ENCODE results near the gene SLC16A9.

Gene SLC16A9

GRCh38 chr10:59621771-59622170 is 87.9 kb downstream of the SLC16A9 start:
- TF ChIP-seq TAF1 (IDR thresholded peaks at IDR 0.05; ENCODE audit: low read depth) (no peak), YY1 (IDR thresholded peaks at IDR 0.05; ENCODE audit: low read depth) (no peak), MAX (IDR thresholded peaks at IDR 0.05) (no peak), TCF12 (IDR thresholded peaks at IDR 0.05; ENCODE audit: low read depth) (no peak), RAD21 (IDR thresholded peaks at IDR 0.05; ENCODE audit: low read depth) (no peak), NFIC (IDR thresholded peaks at IDR 0.05) (no peak), EP300 (IDR thresholded peaks at IDR 0.05; ENCODE audit: borderline replicate concordance) (no peak), ZBTB7A (IDR thresholded peaks at IDR 0.05; ENCODE audit: low read depth) (no peak), FOXM1 (IDR thresholded peaks at IDR 0.05; ENCODE audit: borderline replicate concordance, low read depth) (no peak), CREB1 (IDR thresholded peaks at IDR 0.05; ENCODE audit: low read depth) (no peak), CEBPB (IDR thresholded peaks at IDR 0.05) (no peak), TEAD4 (IDR thresholded peaks at IDR 0.05) (no peak), EGR1 (IDR thresholded peaks at IDR 0.05) (no peak)
- TF ChIP-seq, protein P1, sequence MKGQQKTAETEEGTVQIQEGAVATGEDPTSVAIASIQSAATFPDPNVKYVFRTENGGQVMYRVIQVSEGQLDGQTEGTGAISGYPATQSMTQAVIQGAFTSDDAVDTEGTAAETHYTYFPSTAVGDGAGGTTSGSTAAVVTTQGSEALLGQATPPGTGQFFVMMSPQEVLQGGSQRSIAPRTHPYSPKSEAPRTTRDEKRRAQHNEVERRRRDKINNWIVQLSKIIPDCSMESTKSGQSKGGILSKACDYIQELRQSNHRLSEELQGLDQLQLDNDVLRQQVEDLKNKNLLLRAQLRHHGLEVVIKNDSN (IDR thresholded peaks at IDR 0.05) = no peak
- TF ChIP-seq, protein P2, sequence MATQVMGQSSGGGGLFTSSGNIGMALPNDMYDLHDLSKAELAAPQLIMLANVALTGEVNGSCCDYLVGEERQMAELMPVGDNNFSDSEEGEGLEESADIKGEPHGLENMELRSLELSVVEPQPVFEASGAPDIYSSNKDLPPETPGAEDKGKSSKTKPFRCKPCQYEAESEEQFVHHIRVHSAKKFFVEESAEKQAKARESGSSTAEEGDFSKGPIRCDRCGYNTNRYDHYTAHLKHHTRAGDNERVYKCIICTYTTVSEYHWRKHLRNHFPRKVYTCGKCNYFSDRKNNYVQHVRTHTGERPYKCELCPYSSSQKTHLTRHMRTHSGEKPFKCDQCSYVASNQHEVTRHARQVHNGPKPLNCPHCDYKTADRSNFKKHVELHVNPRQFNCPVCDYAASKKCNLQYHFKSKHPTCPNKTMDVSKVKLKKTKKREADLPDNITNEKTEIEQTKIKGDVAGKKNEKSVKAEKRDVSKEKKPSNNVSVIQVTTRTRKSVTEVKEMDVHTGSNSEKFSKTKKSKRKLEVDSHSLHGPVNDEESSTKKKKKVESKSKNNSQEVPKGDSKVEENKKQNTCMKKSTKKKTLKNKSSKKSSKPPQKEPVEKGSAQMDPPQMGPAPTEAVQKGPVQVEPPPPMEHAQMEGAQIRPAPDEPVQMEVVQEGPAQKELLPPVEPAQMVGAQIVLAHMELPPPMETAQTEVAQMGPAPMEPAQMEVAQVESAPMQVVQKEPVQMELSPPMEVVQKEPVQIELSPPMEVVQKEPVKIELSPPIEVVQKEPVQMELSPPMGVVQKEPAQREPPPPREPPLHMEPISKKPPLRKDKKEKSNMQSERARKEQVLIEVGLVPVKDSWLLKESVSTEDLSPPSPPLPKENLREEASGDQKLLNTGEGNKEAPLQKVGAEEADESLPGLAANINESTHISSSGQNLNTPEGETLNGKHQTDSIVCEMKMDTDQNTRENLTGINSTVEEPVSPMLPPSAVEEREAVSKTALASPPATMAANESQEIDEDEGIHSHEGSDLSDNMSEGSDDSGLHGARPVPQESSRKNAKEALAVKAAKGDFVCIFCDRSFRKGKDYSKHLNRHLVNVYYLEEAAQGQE (IDR thresholded peaks at IDR 0.05; ENCODE audit: low read depth) = no peak

DNA sequence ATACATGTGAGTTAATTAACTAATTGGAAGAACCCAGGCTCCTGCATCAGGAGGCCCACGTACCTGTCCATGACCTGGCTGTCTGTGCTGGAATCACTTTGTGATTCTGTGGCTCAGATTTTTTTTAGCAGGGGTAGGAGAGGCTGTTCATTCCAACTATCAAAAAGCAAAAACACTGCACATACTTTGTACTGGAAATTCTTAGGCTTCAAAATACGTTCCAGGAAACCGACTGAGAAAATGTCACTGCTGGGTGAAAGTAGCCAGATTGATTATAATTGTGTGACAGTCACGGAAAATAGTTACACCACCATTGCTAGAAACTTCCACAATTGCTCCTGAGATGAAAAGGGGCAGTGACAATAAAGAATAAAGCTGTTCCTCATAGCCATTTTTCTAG is 91.0 kb downstream of the SLC16A9 start:
- TF ChIP-seq ZBTB7A (IDR thresholded peaks at IDR 0.05; ENCODE audit: low read depth) (no peak), EGR1 (IDR thresholded peaks at IDR 0.05) (no peak), FOXM1 (IDR thresholded peaks at IDR 0.05; ENCODE audit: borderline replicate concordance, low read depth) (no peak), EP300 (IDR thresholded peaks at IDR 0.05; ENCODE audit: borderline replicate concordance) (no peak), YY1 (IDR thresholded peaks at IDR 0.05; ENCODE audit: low read depth) (no peak), TEAD4 (IDR thresholded peaks at IDR 0.05) (no peak), TAF1 (IDR thresholded peaks at IDR 0.05; ENCODE audit: low read depth) (no peak), RAD21 (IDR thresholded peaks at IDR 0.05; ENCODE audit: low read depth) (no peak), NFIC (IDR thresholded peaks at IDR 0.05) (no peak), TCF12 (IDR thresholded peaks at IDR 0.05; ENCODE audit: low read depth) (no peak), CEBPB (IDR thresholded peaks at IDR 0.05) (no peak), CREB1 (IDR thresholded peaks at IDR 0.05; ENCODE audit: low read depth) (no peak)
- TF ChIP-seq, protein P1 (IDR thresholded peaks at IDR 0.05) = no peak
- TF ChIP-seq, protein P2 (IDR thresholded peaks at IDR 0.05; ENCODE audit: low read depth) = no peak

- TF ChIP-seq TCF12 (IDR thresholded peaks at IDR 0.05; ENCODE audit: low read depth) (no peak), TEAD4 (IDR thresholded peaks at IDR 0.05) (no peak), YY1 (IDR thresholded peaks at IDR 0.05; ENCODE audit: low read depth) (no peak), EGR1 (IDR thresholded peaks at IDR 0.05) (no peak), TAF1 (IDR thresholded peaks at IDR 0.05; ENCODE audit: low read depth) (no peak), NFIC (IDR thresholded peaks at IDR 0.05) (no peak), FOXM1 (IDR thresholded peaks at IDR 0.05; ENCODE audit: borderline replicate concordance, low read depth) (no peak), MAX (IDR thresholded peaks at IDR 0.05) (no peak), RAD21 (IDR thresholded peaks at IDR 0.05; ENCODE audit: low read depth) (no peak), CREB1 (IDR thresholded peaks at IDR 0.05; ENCODE audit: low read depth) (no peak), CEBPB (IDR thresholded peaks at IDR 0.05) (no peak), EP300 (IDR thresholded peaks at IDR 0.05; ENCODE audit: borderline replicate concordance) (no peak), ZBTB7A (IDR thresholded peaks at IDR 0.05; ENCODE audit: low read depth) (no peak)
- TF ChIP-seq, protein P1 (IDR thresholded peaks at IDR 0.05) = no peak
- TF ChIP-seq, protein P2 (IDR thresholded peaks at IDR 0.05; ENCODE audit: low read depth) = no peak
Observed at GRCh38 chr10:59617996-59618395, 91.7 kb downstream of the SLC16A9 start.

- no peak for TF ChIP-seq RAD21 (IDR thresholded peaks at IDR 0.05; ENCODE audit: low read depth)
- TF ChIP-seq EGR1 (IDR thresholded peaks at IDR 0.05) = no peak
- TF ChIP-seq, protein P1 (IDR thresholded peaks at IDR 0.05) = no peak
- TF ChIP-seq NFIC (IDR thresholded peaks at IDR 0.05) = no peak
- no peak for TF ChIP-seq TAF1 (IDR thresholded peaks at IDR 0.05; ENCODE audit: low read depth)
- TF ChIP-seq, protein P2 (IDR thresholded peaks at IDR 0.05; ENCODE audit: low read depth) = no peak
- TF ChIP-seq TEAD4 (IDR thresholded peaks at IDR 0.05) = no peak
Observed at GRCh38 chr10:59611048-59611447, 98.6 kb downstream of the SLC16A9 start.

All from Ishikawa (cell line).